ENCODE results near the gene BMX. TPM values are rescaled to one million over a fixed set of nuclear protein-coding genes. Genes with fewer than 3 reads are reported as not detected.

BMX gene
- not detected for polyA plus RNA-seq (2012; ENCODE audit: missing spikeins)

DNA sequence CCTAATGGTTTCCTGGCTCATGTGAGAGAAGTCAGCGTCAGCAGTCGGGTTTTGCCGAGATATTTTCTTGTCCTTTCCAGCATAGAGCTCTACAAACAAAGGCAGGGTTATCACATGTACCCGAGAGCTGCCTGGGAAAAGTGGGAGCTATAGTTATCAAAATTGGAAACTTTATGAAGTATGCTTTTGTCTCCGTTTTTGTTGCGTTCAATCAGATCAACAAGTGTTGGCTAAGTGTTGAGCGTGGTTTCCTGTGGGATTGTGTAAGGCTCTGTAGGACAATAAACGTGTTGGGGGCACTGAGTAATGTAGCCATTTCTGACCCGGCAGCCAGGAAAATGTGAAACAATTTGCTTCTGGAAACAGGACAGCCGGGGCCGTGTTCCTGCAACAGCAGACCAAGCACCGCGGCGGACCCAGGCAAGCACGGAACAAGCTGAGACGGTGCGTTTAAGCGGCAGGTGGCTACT, at the start of gene BMX:
Gene BMX, plus strand, starts transcription at position 311 of the 470 bp plus-strand sequence. CDS start 7,547 bp downstream, outside the sequence.
- TF ChIP-seq TAF1 (IDR thresholded peaks at IDR 0.05; ENCODE audit: borderline replicate concordance, low read depth, low read length): no peak
- TF ChIP-seq POLR2AphosphoS5 (IDR thresholded peaks at IDR 0.05; ENCODE audit: low read depth, low read length): no peak
- TF ChIP-seq POLR2A (IDR thresholded peaks at IDR 0.05; ENCODE audit: low read depth, low read length): no peak
- DNase-seq (ENCODE audit: insufficient read length) (no peak), FAIRE-seq (no peak)

DNA sequence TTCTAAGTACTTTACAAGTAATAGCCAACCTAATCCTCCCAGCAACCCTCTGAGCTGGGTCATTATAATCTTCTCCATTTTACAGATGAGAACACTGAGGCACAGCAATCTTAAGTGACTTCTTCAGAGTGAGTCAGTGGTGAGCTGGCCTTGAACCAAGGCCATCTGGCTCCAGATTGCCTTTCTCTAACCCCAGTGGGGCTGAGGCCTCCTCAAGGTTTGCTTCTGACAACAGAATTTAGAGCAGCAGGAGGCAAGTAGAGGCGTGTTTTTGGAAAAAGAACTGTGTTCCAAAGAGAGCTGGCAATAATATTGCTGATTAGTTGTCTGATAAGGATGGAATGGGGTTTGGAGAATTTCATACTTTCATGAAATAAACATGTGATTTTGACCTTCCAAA, 48.7 kb upstream of the BMX start:
- DNase-seq (ENCODE audit: insufficient read length): no peak
- no peak for FAIRE-seq

DNA sequence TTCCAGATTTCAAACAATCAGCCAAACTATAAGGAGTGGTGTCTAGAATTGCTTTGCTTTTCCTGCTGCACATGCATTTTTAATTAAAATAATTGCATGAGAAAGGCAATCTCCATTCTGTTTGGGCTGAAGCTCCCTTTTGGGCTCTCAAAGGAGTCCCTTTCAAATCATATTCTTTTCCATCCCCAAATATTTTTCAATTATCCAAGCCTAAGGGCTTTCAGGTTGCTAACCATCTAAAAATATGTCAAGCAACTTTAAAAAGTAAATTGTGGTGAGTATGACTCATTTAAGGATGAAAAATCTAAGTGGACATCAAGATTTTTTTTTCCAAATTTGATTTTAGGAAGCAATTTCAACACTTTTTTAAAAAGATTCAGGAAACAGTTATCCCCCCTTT, 35.9 kb upstream of the BMX start:
- DNase-seq (ENCODE audit: insufficient read length) (no peak), FAIRE-seq (peak; percentile 78)
- TF ChIP-seq POLR2A (IDR thresholded peaks at IDR 0.05; ENCODE audit: low read depth, low read length) (no peak), POLR2AphosphoS5 (IDR thresholded peaks at IDR 0.05; ENCODE audit: low read depth, low read length) (no peak), TAF1 (IDR thresholded peaks at IDR 0.05; ENCODE audit: borderline replicate concordance, low read depth, low read length) (no peak)

More for the DNA sequence above, 48.7 kb upstream of the BMX start:
- TF ChIP-seq POLR2AphosphoS5 (IDR thresholded peaks at IDR 0.05; ENCODE audit: low read depth, low read length): no peak
- TF ChIP-seq TAF1 (IDR thresholded peaks at IDR 0.05; ENCODE audit: borderline replicate concordance, low read depth, low read length): no peak
- no peak for TF ChIP-seq POLR2A (IDR thresholded peaks at IDR 0.05; ENCODE audit: low read depth, low read length)

DNA sequence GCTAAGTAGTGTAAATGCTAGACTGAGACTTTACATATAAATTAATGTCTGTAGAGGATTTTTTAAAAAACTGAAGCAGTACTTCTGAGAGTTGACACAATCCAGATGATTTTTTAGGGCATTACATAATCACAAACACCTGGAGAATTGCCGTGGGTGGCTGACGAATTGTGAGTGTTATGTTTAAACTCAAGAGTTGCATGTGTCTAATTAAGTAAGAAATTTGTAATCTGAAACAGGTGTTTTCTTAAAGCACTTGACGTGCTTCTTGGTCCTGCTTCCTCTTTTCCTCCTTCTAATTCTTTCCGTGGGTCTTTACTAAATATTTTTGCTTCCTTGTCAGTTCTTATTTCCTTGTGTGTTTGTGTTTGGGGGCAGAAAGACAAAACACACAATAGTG, 35.3 kb upstream of the BMX start:
- FAIRE-seq: no peak
- DNase-seq (ENCODE audit: insufficient read length): no peak
- TF ChIP-seq TAF1 (IDR thresholded peaks at IDR 0.05; ENCODE audit: borderline replicate concordance, low read depth, low read length): no peak
- no peak for TF ChIP-seq POLR2AphosphoS5 (IDR thresholded peaks at IDR 0.05; ENCODE audit: low read depth, low read length)
- no peak for TF ChIP-seq POLR2A (IDR thresholded peaks at IDR 0.05; ENCODE audit: low read depth, low read length)

DNA sequence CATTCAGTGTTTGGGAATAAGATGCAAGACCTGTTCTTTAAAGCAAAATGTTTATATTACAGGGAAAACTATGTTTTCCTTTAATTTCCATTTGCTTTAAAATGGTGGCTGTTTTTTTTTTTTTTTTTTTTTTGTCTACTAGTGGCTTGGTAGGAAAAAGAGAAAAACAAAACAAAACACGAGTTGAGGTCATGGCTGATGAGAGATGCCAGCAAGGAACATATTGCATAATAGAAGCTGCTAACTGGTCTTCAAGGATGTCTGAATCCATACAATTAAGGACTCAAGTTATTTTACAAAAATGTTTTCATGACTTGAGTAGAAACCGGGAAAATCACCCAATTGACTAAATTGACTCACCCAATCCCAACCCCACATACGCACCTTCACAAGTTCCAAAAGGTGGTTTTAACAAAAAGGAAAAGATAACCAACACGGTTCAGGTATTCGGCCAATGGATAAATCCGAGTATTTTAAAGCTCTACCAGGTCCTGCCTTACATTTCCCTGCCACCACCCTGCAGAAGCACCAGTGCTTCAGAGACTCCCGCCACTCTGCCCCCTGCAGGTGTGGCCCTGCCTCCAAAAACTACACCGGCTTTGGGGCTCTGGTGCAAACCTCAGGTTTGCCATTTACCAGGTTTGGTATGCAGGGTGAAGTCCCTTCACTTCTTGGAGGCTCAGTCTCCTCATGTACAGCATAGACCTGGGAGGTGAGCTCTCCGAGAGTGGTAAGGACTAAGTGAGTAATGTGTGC, 34.5 kb upstream of the BMX start:
- FAIRE-seq (no peak), DNase-seq (ENCODE audit: insufficient read length) (no peak)
- TF ChIP-seq POLR2AphosphoS5 (IDR thresholded peaks at IDR 0.05; ENCODE audit: low read depth, low read length): no peak
- TF ChIP-seq POLR2A (IDR thresholded peaks at IDR 0.05; ENCODE audit: low read depth, low read length): no peak
- no peak for TF ChIP-seq TAF1 (IDR thresholded peaks at IDR 0.05; ENCODE audit: borderline replicate concordance, low read depth, low read length)

DNA sequence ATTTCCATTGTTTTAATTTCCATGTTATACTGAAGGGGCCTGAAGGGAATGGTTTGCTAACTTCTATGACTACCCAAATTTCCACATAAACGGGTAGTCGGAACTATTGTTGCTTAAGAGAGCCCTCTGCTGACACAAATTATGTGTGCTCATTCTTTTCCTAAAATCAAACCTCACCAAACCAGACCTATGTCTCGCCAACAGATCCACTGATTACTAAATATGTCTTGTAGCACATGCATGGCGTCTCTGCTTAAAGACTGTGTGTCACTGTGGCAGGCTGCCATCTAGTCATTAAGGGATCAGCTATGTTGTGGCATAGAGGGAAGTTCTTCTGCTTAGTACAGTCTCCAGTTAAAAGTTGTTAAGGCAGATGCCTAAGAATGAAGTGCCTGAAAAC, 32.6 kb upstream of the BMX start:
- peak; percentile 72 for FAIRE-seq
- no peak for DNase-seq (ENCODE audit: insufficient read length)
- TF ChIP-seq POLR2AphosphoS5 (IDR thresholded peaks at IDR 0.05; ENCODE audit: low read depth, low read length): no peak
- TF ChIP-seq TAF1 (IDR thresholded peaks at IDR 0.05; ENCODE audit: borderline replicate concordance, low read depth, low read length): no peak
- TF ChIP-seq POLR2A (IDR thresholded peaks at IDR 0.05; ENCODE audit: low read depth, low read length): no peak

DNA sequence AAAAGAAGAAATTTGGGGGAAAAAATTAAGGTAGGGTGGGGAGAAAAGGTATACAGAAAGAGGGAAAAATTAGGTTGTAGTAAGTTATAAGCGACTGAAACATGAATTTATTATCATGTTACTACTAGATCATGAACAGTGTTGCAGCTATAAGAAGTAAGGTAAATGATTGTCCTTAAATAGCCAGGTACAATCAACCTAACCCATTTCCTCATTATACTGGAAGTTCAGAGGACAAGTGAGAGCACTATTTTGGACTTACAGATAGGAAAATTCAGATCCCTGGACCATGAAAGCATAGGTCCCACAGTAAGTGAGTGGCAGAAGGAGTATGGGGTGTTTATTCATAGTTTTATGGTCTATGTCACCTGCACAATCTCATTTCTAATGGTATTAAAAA, 31.0 kb upstream of the BMX start:
- TF ChIP-seq POLR2A (IDR thresholded peaks at IDR 0.05; ENCODE audit: low read depth, low read length) (no peak), POLR2AphosphoS5 (IDR thresholded peaks at IDR 0.05; ENCODE audit: low read depth, low read length) (no peak), TAF1 (IDR thresholded peaks at IDR 0.05; ENCODE audit: borderline replicate concordance, low read depth, low read length) (no peak)
- no peak for FAIRE-seq
- DNase-seq (ENCODE audit: insufficient read length): no peak

DNA sequence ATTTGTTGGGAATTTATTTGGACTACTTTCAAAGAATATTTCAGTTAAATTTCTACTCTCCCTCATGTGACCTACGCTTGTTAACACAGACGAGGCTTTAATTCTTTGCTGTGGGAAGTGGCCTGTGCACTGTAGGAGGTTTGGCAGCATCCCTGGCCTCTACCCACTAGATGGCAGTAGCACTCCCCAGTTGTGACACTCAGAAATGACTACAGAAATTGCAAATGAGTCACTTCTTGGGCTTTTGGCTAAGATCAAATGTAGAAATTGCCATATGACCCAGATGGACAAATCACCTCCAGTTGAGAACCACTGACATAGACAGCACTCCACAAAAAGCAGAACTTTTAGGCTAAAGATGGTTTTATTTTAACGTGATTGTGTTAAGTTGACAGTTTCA, 29.6 kb upstream of the BMX start:
- peak; percentile 17 for DNase-seq (ENCODE audit: insufficient read length)
- TF ChIP-seq POLR2A (IDR thresholded peaks at IDR 0.05; ENCODE audit: low read depth, low read length) (no peak), POLR2AphosphoS5 (IDR thresholded peaks at IDR 0.05; ENCODE audit: low read depth, low read length) (no peak), TAF1 (IDR thresholded peaks at IDR 0.05; ENCODE audit: borderline replicate concordance, low read depth, low read length) (no peak)
- peak; percentile 96 for FAIRE-seq

DNA sequence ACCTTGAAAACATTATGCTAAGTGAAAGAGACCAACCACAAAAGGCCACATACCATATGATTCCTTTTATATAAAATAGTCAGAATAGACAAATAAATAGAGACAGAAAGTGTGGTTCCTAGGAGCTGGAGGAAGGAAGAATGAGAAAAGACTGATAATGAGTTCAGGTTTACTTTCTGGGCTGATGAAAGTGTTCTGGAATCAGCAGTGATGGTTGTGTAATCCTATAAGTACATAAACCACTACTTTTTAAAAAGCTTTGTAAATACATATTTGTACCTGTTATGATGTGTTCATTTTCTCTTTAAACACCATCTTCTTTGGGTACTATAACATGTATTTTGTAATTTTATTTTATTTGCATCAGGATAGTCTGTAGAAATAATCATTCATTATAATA, 28.1 kb upstream of the BMX start:
- no peak for FAIRE-seq
- DNase-seq (ENCODE audit: insufficient read length): no peak
- TF ChIP-seq POLR2AphosphoS5 (IDR thresholded peaks at IDR 0.05; ENCODE audit: low read depth, low read length): no peak
- TF ChIP-seq POLR2A (IDR thresholded peaks at IDR 0.05; ENCODE audit: low read depth, low read length): no peak
- TF ChIP-seq TAF1 (IDR thresholded peaks at IDR 0.05; ENCODE audit: borderline replicate concordance, low read depth, low read length): no peak

DNA sequence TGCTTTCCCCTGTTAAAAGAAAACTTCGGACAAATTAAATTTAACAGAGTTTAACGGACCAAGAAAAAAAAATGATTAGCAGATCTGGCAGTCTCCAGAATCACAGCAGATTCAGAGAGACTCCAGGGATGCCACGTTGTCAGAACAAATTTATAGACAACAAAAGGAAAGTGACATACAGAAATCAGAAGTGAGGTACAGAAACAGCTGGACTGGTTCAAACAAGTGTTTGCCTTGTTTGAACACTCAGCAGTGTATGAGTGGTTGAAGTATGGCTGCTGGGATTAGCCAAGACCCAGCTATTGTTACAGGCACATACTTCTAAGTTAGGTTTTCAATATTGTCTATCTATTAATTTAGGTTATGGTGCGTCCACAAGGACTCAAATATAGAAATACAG, 26.6 kb upstream of the BMX start:
- no peak for DNase-seq (ENCODE audit: insufficient read length)

DNA sequence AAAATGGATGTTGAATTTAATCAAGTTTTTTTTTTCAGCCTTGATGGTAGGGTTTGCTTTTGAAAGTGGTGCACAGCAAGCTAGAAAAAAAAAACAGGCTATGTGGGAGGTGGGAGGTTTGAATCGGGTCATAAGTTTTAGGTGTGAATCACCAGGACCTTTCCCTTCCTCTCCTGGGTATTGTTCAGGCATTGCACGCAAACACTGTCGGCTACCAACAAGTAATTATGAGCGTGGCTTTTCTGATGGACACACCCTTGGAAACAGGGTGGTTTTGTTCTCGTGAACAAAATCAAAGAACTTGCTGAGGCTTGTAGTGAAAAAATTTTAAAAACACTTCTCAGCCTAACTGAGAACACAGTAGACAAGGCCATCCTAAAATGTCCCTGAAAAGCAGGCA, 25.6 kb upstream of the BMX start:
- DNase-seq (ENCODE audit: insufficient read length) (no peak), FAIRE-seq (no peak)
- TF ChIP-seq TAF1 (IDR thresholded peaks at IDR 0.05; ENCODE audit: borderline replicate concordance, low read depth, low read length): no peak
- TF ChIP-seq POLR2AphosphoS5 (IDR thresholded peaks at IDR 0.05; ENCODE audit: low read depth, low read length): no peak
- TF ChIP-seq POLR2A (IDR thresholded peaks at IDR 0.05; ENCODE audit: low read depth, low read length): no peak

More for the DNA sequence above, 26.6 kb upstream of the BMX start:
- no peak for FAIRE-seq
- TF ChIP-seq TAF1 (IDR thresholded peaks at IDR 0.05; ENCODE audit: borderline replicate concordance, low read depth, low read length) (no peak), POLR2AphosphoS5 (IDR thresholded peaks at IDR 0.05; ENCODE audit: low read depth, low read length) (no peak), POLR2A (IDR thresholded peaks at IDR 0.05; ENCODE audit: low read depth, low read length) (no peak)

DNA sequence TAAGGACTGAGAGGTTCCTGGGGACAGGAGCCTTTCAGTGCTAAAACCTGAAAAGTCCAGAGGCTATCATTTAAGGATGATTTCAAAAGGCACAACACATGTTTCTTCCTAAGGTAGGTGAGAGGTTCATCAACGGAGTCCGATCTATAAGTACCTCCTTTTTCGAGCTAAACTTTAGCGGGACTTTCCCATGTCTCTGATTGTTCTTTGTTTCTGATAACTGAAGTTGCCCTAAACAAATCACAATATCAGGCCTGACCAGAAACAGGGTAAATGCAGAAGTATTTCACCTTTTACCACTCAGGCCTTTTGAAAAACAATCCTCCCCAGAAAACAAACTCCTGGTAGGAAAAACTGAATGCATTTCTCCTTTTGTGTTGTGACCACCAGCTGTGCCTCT, 25.1 kb upstream of the BMX start:
- TF ChIP-seq POLR2A (IDR thresholded peaks at IDR 0.05; ENCODE audit: low read depth, low read length) (no peak), TAF1 (IDR thresholded peaks at IDR 0.05; ENCODE audit: borderline replicate concordance, low read depth, low read length) (no peak), POLR2AphosphoS5 (IDR thresholded peaks at IDR 0.05; ENCODE audit: low read depth, low read length) (no peak)
- peak; percentile 14 for FAIRE-seq
- DNase-seq (ENCODE audit: insufficient read length): no peak
